NK-92 treated with Interleukin-12 subunit alpha and Interleukin-12 subunit beta, amount 100 ng/mL, for 24 hours (cell line): ENCODE measurements around the gene FCSK.
"Not testable (repeated sequence)": the region's sequence is repeated elsewhere in the genome, so short reads cannot be mapped to it uniquely, and the experiment has no call there.

Experiments
- DNase-seq: peaks from one replicate; lab custom pipeline; 2025; lab: John Stamatoyannopoulos, UW

FCSK gene

DNA sequence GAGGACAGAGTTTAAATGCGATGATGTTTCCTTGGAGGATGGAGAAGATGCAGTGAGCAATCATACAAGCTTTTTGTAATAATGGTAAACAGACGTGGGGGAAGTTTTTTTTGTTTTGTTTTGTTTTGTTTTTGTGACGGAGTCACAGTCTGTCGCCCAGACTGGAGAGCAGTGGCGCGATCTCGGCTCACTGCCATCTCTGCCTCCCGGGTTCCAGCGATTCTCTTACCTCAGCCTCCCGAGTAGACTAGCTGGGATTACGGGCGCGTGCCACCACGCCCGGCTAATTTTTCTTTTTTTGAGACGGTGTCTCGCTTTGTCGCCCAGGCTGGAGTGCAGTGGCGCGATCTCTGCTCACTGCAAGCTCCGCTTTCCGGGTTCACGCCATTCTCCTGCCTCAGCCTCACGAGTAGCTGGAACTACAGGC is 70.0 kb downstream of the FCSK start:
- DNase-seq: not testable (repeated sequence)

DNA sequence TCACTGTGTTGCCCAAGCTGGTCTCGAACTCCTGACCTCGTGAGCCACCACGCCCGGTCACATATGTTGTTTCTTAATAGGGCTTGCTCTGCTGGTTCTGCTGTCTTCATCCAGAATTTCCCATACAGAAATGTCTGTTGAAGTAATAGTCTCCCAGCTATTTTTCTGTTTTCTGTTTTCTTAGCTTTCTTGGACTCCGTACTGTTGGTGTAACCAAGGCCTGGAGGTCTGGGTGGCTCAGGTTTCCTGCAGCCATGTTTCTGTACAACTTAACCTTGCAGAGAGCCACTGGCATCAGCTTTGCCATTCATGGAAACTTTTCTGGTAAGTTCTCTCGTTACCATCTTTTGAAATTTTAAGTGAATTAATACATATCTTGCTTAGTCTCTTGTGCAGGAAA is 72.0 kb downstream of the FCSK start:
- no peak for DNase-seq

GRCh38 chr16:70527315-70527996 is 73.1 kb downstream of the FCSK start:
- no peak for DNase-seq

DNA sequence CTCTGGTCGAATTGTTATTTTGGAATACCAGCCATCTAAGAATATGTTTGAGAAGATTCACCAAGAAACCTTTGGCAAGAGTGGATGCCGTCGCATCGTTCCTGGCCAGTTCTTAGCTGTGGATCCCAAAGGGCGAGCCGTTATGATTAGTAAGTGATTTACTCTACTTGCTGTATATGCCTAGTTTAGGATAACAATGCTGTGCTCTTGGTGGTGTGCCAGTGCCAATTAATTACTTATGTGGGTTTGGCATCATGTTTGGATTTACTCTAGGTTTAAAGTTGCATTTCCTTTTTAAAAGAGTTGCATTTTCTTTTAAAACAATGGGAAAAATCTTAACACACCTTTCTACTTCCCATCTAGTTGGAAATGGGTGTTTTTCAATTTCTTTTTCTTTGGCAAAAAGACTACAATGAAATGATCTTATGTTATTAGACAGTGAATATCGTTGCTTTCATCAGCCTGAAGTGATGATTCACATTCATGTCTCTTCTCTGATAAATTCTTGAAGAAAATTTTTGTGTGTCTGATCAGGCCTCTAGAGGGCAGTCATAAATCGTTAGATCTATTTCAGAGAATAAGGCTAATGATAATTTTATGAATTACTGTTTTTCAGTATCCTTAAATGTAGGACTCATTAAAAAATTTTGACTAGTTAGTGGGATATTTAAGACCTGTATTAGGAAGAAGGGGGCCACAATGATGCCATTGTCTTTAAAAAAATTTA is 74.8 kb downstream of the FCSK start:
- DNase-seq: no peak
